Measurements from ENCODE around the gene IMPG1.

DNA sequence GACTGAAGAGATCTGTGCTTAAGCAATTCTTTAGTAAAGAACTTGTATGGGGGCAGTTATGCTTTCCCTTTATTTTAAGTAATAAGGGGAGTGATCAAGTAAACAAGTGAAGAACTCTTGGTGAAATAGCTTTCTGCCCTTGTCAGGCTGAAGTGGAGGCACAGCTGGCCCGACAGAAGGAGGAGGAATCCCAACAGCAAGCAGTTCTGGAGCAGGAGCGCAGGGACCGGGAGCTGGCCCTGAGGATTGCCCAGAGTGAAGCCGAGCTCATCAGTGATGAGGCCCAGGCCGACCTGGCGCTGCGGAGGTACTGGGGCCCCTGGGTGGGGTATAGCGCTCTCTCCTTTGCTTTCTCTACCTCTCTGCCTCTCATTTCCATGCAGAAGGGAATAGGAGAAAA, 180.1 kb downstream of the IMPG1 start:
- TF ChIP-seq, protein P1, sequence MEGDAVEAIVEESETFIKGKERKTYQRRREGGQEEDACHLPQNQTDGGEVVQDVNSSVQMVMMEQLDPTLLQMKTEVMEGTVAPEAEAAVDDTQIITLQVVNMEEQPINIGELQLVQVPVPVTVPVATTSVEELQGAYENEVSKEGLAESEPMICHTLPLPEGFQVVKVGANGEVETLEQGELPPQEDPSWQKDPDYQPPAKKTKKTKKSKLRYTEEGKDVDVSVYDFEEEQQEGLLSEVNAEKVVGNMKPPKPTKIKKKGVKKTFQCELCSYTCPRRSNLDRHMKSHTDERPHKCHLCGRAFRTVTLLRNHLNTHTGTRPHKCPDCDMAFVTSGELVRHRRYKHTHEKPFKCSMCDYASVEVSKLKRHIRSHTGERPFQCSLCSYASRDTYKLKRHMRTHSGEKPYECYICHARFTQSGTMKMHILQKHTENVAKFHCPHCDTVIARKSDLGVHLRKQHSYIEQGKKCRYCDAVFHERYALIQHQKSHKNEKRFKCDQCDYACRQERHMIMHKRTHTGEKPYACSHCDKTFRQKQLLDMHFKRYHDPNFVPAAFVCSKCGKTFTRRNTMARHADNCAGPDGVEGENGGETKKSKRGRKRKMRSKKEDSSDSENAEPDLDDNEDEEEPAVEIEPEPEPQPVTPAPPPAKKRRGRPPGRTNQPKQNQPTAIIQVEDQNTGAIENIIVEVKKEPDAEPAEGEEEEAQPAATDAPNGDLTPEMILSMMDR (IDR thresholded peaks at IDR 0.05; ENCODE audit: low read depth, low read length), result no peak
- TF ChIP-seq MYC (IDR thresholded peaks at IDR 0.05; ENCODE audit: low read depth, low read length), result no peak
